RKO (cell line): ENCODE measurements around the gene SFXN5.

Source experiments
- DNase-seq: peaks from one replicate; pipeline ENCODE4 v3.0.0-alpha.2; 2016; ENCODE audit warnings: low spot score

Gene SFXN5

GRCh38 chr2:72975017-72975416 lies 96.5 kb downstream of the SFXN5 start:
- DNase-seq: no peak

GRCh38 chr2:72974436-72974754 lies 97.1 kb downstream of the SFXN5 start:
- no peak for DNase-seq

GRCh38 chr2:72973566-72974435 lies 97.7 kb downstream of the SFXN5 start:
- peak; percentile 72 for DNase-seq

- DNase-seq: no peak
Measured at GRCh38 chr2:72973137-72973535, 98.4 kb downstream of the SFXN5 start.

GRCh38 chr2:72972352-72973136 lies 99.0 kb downstream of the SFXN5 start:
- no peak for DNase-seq

GRCh38 chr2:72971036-72971435 lies 100.5 kb downstream of the SFXN5 start:
- no peak for DNase-seq

- no peak for DNase-seq
Measured at GRCh38 chr2:72969706-72970105, 101.8 kb downstream of the SFXN5 start.

GRCh38 chr2:72968286-72968685 lies 103.2 kb downstream of the SFXN5 start:
- no peak for DNase-seq

- DNase-seq: no peak
Measured at GRCh38 chr2:72965770-72966450, 105.6 kb downstream of the SFXN5 start.

- DNase-seq: no peak
Measured at GRCh38 chr2:72965016-72965415, 106.5 kb downstream of the SFXN5 start.

GRCh38 chr2:72964146-72964525 lies 107.4 kb downstream of the SFXN5 start:
- no peak for DNase-seq

- no peak for DNase-seq
Measured at GRCh38 chr2:72963423-72964145, 107.9 kb downstream of the SFXN5 start.

- no peak for DNase-seq
Measured at GRCh38 chr2:72962911-72963310, 108.6 kb downstream of the SFXN5 start.

GRCh38 chr2:72961853-72962468 lies 109.6 kb downstream of the SFXN5 start:
- DNase-seq: no peak

GRCh38 chr2:72961036-72961720 lies 110.3 kb downstream of the SFXN5 start:
- DNase-seq: no peak

- no peak for DNase-seq
Measured at GRCh38 chr2:72959995-72960981, 111.2 kb downstream of the SFXN5 start.

GRCh38 chr2:72959554-72959953 lies 112.0 kb downstream of the SFXN5 start:
- DNase-seq: no peak

GRCh38 chr2:72958542-72959385 lies 112.7 kb downstream of the SFXN5 start:
- no peak for DNase-seq

GRCh38 chr2:72956936-72957335 lies 114.6 kb downstream of the SFXN5 start:
- no peak for DNase-seq
